Astrocyte (in vitro differentiated cells and primary cell): ENCODE data around the gene PRAMEF1. TPM values are rescaled to one million over a fixed set of nuclear protein-coding genes. Genes with fewer than 3 reads are reported as not detected.

Source experiments
- DNase-seq: peaks from one replicate; pipeline ENCODE4 v3.0.0-alpha.2; 2010; ENCODE audit warnings: low read depth
- FAIRE-seq: peaks from 2 replicates; lab custom pipeline; 2011; peaks lifted over from hg19 to GRCh38; lab: Jason Lieb, UNC
- H2AFZ ChIP-seq: 2 replicates; pipeline ENCODE4 v1.6.0; 2012; ENCODE audit warnings: low read depth, low read length, inconsistent platforms
- H3K27ac ChIP-seq: 2 replicates; pipeline ENCODE4 v1.5.1; 2011; ENCODE audit warnings: low read depth, low read length, inconsistent platforms
- H3K27me3 ChIP-seq: 2 replicates; pipeline ENCODE4 v1.6.0; 2011; ENCODE audit warnings: low read length, inconsistent platforms; ENCODE audit not compliant: insufficient read depth
- H3K36me3 ChIP-seq: 2 replicates; pipeline ENCODE4 v1.5.1; 2011; ENCODE audit warnings: low read length, inconsistent platforms; ENCODE audit not compliant: insufficient read depth
- H3K4me1 ChIP-seq: 2 replicates; pipeline ENCODE4 v1.5.1; 2011; ENCODE audit warnings: low read length, inconsistent platforms; ENCODE audit not compliant: insufficient read depth
- H3K4me2 ChIP-seq: 2 replicates; pipeline ENCODE4 v1.6.0; 2012; ENCODE audit warnings: low read length, inconsistent platforms
- H3K4me3 ChIP-seq: 2 replicates; pipeline ENCODE4 v1.5.1; 2011; ENCODE audit warnings: low read depth, mild to moderate bottlenecking, low read length, inconsistent platforms; ENCODE audit not compliant: insufficient read depth
- H3K79me2 ChIP-seq: 2 replicates; pipeline ENCODE4 v1.6.0; 2012; ENCODE audit warnings: mild to moderate bottlenecking, low read length, inconsistent platforms; ENCODE audit not compliant: insufficient read depth
- H3K9ac ChIP-seq: 2 replicates; pipeline ENCODE4 v1.6.0; 2012; ENCODE audit warnings: mild to moderate bottlenecking, low read length, inconsistent platforms
- H3K9me3 ChIP-seq: 2 replicates; pipeline ENCODE4 v1.5.1; 2012; ENCODE audit warnings: low read depth, mild to moderate bottlenecking, low read length, inconsistent platforms; ENCODE audit not compliant: insufficient read depth
- H4K20me1 ChIP-seq: 2 replicates; pipeline ENCODE4 v1.6.0; 2012; ENCODE audit warnings: low read length, inconsistent platforms; ENCODE audit not compliant: insufficient read depth
- H3K27ac Mint-ChIP-seq: one replicate; pipeline ENCODE4 v1.8.0; 2021; ENCODE audit warnings: mild to moderate bottlenecking, mixed read lengths; ENCODE audit not compliant: unreplicated experiment
- H3K27me3 Mint-ChIP-seq: one replicate; pipeline ENCODE4 v1.8.0; 2021; ENCODE audit warnings: low read depth, mixed read lengths; ENCODE audit not compliant: unreplicated experiment
- H3K36me3 Mint-ChIP-seq: one replicate; pipeline ENCODE4 v1.8.0; 2021; ENCODE audit warnings: low read depth, mixed read lengths; ENCODE audit not compliant: unreplicated experiment
- H3K4me1 Mint-ChIP-seq: one replicate; pipeline ENCODE4 v1.8.0; 2021; ENCODE audit warnings: low read depth, mixed read lengths; ENCODE audit not compliant: unreplicated experiment
- H3K4me3 Mint-ChIP-seq: one replicate; pipeline ENCODE4 v1.8.0; 2021; ENCODE audit warnings: mild to moderate bottlenecking, moderate library complexity, mixed read lengths; ENCODE audit not compliant: unreplicated experiment
- H3K9me3 Mint-ChIP-seq: one replicate; pipeline ENCODE4 v1.8.0; 2021; ENCODE audit warnings: mild to moderate bottlenecking, mixed read lengths; ENCODE audit not compliant: unreplicated experiment
- CTCF ChIP-seq: IDR thresholded peaks from 2 replicates; pipeline ENCODE4 v1.5.1; 2011; ENCODE audit warnings: low read depth, mild to moderate bottlenecking, inconsistent platforms, low read length, moderate library complexity; ENCODE audit not compliant: insufficient read depth
- EZH2 ChIP-seq: IDR thresholded peaks from 2 replicates; pipeline ENCODE4 v1.6.1; 2012; ENCODE audit warnings: mild to moderate bottlenecking, low read length, inconsistent platforms; ENCODE audit not compliant: insufficient read depth
- total RNA-seq: library from RNA; stranded (reverse); gene quantifications from 2 replicates; pipeline ENCODE4 v1.2.1, GENCODE V29; 2021

The PRAMEF1 gene
- total RNA-seq, 1 donor from 2014 or later = not detected

- H3K9ac ChIP-seq = no peak within 1 kb of the TSS
- Mint-ChIP-seq H3K4me3 (no peak within 1 kb of the TSS), H3K27me3 (peaks cover 6% of the 10 kb centered on the region), H3K9me3 (peaks cover 9% of the 10 kb centered on the region), H3K4me1 (peaks cover 2% of the 10 kb centered on the region), H3K27ac (peak within 1 kb of the TSS; percentile 75), H3K36me3 (no peaks in the 10 kb centered on the region)
- no peak within 1 kb of the TSS for H3K4me2 ChIP-seq
- no peaks in the 10 kb centered on the region for H4K20me1 ChIP-seq
- H3K4me3 ChIP-seq = no peak within 1 kb of the TSS
- H3K27me3 ChIP-seq = no peaks in the 10 kb centered on the region
- peaks cover 4% of the 10 kb centered on the region for H3K9me3 ChIP-seq
- no peaks in the 10 kb centered on the region for H3K4me1 ChIP-seq
- FAIRE-seq (no peak), DNase-seq (no peak)
- TF ChIP-seq EZH2 = no peak
- no peak for TF ChIP-seq CTCF
- H3K79me2 ChIP-seq = no peaks in the 10 kb centered on the region
- H3K36me3 ChIP-seq = no peaks in the 10 kb centered on the region
- H3K27ac ChIP-seq = no peak within 1 kb of the TSS
- no peak within 1 kb of the TSS for H2AFZ ChIP-seq
These were observed 45.2 kb upstream of the PRAMEF1 start, which contains the start of gene CFAP107 for GRCh38 chr1:12745992-12746323. CFAP107 (plus strand) TSS chr1:12746200; CDS start chr1:12746431, 231 bp downstream.

GRCh38 chr1:12748778-12749355 lies 42.3 kb upstream of the PRAMEF1 start:
- Mint-ChIP-seq H3K27ac (no peak overlapping the region), H3K4me1 (peaks cover 2% of the 10 kb centered on the region), H3K36me3 (no peaks in the 10 kb centered on the region), H3K27me3 (peaks cover 6% of the 10 kb centered on the region), H3K4me3 (no peak overlapping the region), H3K9me3 (peaks cover 9% of the 10 kb centered on the region)
- Histone ChIP-seq H3K27me3 (no peaks in the 10 kb centered on the region), H3K4me1 (no peaks in the 10 kb centered on the region), H3K9me3 (peaks cover 4% of the 10 kb centered on the region), H3K27ac (no peak overlapping the region), H4K20me1 (no peaks in the 10 kb centered on the region), H3K4me2 (no peak overlapping the region), H3K4me3 (no peak overlapping the region), H3K36me3 (no peaks in the 10 kb centered on the region), H3K79me2 (no peaks in the 10 kb centered on the region), H2AFZ (no peak overlapping the region), H3K9ac (no peak overlapping the region)
- no peak for TF ChIP-seq CTCF
- TF ChIP-seq EZH2 = no peak
- FAIRE-seq (no peak), DNase-seq (no peak)

GRCh38 chr1:12754738-12755137 lies 36.5 kb upstream of the PRAMEF1 start:
- no peaks in the 10 kb centered on the region for H3K27me3 ChIP-seq
- Mint-ChIP-seq H3K36me3 (no peaks in the 10 kb centered on the region), H3K27me3 (peaks cover 25% of the 10 kb centered on the region), H3K4me3 (no peak overlapping the region), H3K27ac (no peak overlapping the region), H3K4me1 (no peaks in the 10 kb centered on the region), H3K9me3 (no peaks in the 10 kb centered on the region)
- H4K20me1 ChIP-seq = no peaks in the 10 kb centered on the region
- no peak overlapping the region for H2AFZ ChIP-seq
- no peak overlapping the region for H3K9ac ChIP-seq
- H3K4me3 ChIP-seq = no peak overlapping the region
- H3K4me2 ChIP-seq = no peak overlapping the region
- H3K36me3 ChIP-seq = no peaks in the 10 kb centered on the region
- no peak overlapping the region for H3K27ac ChIP-seq
- no peak for TF ChIP-seq EZH2
- TF ChIP-seq CTCF = no peak
- no peak for FAIRE-seq
- no peaks in the 10 kb centered on the region for H3K9me3 ChIP-seq
- no peaks in the 10 kb centered on the region for H3K79me2 ChIP-seq
- no peak for DNase-seq
- H3K4me1 ChIP-seq = no peaks in the 10 kb centered on the region
